ENCODE measurements around the gene KLHL29.
"Not testable (repeated sequence)": the region's sequence is repeated elsewhere in the genome, so short reads cannot be mapped to it uniquely, and the experiment has no call there.

The KLHL29 gene

DNA sequence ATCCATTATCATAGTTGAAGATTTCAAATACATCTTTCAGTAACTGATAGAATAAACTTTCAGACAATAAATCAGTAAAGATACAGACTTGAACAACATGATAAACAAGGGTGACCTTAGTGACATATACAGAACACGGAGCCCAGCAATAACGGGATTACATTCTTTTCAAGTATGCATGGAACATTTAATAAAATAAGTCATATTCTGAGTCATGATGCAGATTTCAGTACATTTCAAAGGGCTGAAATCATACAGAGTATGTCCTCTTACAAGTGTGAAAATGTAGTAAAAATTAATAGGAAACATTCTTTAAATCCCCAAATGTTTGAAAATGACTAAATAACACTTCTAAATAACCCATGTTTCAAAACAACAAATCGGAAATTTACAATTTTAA is 17.2 kb upstream of the KLHL29 start:
- in situ Hi-C loops (cut with MboI; ENCODE audit: low sequenced_read_pairs) = no loop called here

DNA sequence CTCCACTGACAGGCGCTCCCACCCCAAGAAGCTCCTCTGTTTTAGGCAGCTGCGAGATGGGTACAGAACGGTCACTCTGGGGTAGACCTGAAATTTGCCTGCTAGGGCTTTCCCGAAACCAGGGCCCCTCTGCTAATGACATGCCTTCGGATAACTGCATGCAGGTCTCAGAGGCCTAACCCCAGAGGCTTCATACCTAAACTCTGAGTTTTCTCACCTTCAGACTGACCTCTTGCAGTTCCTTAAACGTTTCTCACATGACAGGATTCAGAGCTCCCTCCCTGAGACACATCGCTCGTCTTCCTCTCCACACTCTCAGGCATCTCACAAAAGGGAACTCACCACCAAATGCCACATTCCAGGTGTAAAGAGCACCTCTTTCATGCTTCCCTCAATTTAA is 11.3 kb upstream of the KLHL29 start:
- in situ Hi-C loops (cut with MboI; ENCODE audit: low sequenced_read_pairs) = no loop called here

DNA sequence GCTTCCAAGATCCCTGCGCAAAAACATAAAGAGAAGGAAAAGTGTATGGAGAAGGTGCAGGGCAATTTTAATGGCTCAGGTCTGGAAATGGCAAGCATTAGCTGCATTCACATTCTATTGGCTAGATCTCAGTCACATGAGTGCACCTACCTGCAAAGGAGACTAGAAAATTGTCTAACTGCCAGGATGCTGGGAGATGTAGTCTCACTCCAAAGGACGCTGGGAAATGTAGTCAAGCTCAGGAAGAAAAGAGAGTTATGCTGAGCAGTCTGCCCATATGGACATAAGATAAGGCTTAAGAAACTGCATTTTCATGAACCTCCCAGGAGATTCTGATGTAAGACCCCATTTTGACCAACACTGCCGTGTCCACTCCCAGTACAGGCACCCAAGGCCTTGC is 9.5 kb upstream of the KLHL29 start:
- in situ Hi-C loops (cut with MboI; ENCODE audit: low sequenced_read_pairs) = no loop called here

DNA sequence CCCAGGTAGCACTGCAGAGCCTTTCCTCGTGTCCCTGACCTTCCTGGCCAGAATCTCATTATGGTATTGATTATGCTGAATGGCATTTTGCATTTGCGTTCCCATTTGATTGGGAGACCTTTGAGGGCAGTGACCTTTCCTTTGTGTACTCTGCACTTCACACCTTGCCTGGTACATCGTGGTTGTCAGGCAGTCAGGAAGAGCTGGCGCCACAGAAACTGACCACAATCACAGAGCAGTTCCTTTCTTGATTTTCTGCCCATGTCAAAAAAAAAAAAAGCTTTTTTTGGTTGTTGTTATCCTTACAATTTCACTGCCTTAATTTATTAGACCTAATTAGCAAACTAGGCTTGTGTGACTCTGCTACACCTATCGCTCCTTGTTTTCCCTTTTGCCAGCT is 8.9 kb upstream of the KLHL29 start:
- in situ Hi-C loops (cut with MboI; ENCODE audit: low sequenced_read_pairs) = no loop called here

DNA sequence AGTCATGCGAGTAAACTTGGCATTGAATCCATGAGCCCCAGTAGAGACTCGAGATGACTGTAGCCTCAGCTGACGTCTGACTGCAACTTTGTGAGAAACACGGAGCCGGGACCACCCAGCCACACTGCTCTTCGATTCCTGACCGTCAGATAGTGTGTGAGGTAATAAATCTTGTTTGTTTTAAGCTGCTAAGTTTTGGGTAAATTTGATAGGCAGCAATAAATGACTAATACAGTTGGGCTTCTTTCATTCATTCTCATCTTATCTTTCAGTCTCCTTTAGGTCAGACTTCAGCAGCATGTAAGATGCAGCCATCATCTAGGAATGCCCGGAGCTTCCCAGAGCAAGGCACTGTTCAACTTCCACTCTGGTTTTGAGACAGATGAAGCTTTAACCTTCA is 8.0 kb upstream of the KLHL29 start:
- in situ Hi-C loops (cut with MboI; ENCODE audit: low sequenced_read_pairs) = no loop called here

DNA sequence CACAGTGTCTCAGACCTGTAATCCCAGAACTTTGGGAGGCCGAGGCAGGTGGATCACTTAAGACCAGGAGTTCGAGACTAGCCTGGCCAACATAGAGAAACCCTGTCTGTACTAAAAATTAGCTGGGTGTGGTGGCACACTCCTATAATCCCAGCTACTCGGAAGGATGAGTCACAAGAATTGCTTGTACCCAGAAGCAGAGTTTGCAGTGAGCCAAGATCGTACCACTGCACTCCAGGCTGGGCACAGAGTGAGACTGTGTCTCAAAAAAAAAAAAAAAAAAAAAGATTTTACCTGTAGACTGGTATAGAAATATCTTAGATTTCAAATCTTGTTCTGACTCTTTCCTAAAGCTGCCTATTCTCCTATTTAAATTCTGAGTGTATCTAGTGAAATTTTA is 7.2 kb upstream of the KLHL29 start:
- in situ Hi-C loops (cut with MboI; ENCODE audit: low sequenced_read_pairs) = no loop called here

DNA sequence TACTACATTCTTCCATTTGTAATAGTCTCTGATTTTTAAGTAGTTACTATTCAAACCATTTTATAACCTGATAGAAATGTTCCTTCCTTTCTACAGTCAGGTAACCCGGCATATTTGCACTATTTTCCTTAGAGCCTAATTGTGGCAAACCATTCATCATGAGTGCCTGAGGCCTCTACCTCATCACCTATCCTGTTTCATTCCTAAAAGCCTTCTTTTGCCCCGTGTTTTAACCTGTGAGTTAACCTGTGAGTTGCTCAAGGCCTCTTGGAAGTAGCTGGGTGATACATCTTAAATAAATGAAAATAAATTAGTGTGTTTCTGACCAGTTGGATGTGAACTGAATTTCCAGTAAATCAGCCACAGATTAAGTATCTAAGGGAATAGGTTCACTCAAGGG is 6.5 kb upstream of the KLHL29 start:
- in situ Hi-C loops (cut with MboI; ENCODE audit: low sequenced_read_pairs) = no loop called here

DNA sequence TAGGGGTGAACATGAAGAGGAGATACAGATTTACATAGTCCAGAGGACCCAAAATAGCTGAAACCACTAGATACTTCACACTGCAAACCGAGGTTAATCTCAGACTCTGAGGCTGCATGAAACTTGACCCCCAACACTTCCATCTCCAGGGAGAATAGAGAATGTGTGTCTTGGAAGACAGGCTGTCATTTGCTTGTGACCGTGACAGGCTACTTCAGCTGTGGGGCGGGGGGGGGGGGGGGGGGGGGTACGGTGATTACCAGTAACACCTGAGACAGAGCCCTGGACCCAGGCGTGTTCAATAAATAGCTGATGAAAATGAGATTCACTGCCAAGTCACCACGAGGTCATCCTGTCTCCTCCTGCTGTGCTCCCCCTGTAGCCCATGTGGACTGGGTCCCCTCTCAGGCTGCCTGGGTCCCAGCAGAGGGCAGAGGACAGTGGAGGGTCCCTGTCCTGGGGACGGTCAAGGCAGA is 5.7 kb upstream of the KLHL29 start:
- in situ Hi-C loops (cut with MboI; ENCODE audit: low sequenced_read_pairs) = no loop called here

DNA sequence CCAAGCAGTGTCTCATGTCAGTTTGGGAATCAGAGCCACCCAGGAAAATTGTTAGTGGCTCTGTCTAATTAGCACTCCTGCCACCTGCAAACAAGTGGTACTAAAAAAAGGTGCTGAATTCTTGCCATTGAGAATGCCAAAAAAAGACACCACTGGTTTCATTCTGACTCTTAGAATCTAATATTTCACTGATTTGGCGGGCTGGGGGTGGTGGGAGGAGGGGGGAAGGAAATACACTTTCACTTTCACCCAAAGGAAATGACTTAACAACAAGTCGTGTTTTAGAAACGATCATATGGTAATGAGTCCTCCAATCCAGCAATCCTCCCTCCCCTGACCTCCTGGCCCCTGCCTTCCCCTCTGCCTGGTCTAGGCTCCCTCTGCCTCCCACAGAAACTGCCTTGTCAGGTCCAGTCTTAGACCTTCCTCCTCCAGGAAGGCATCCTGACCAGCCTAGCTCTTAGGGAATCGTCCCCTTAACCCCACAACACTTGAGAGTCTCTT is 4.4 kb upstream of the KLHL29 start:
- in situ Hi-C loops (cut with MboI; ENCODE audit: low sequenced_read_pairs) = no loop called here

DNA sequence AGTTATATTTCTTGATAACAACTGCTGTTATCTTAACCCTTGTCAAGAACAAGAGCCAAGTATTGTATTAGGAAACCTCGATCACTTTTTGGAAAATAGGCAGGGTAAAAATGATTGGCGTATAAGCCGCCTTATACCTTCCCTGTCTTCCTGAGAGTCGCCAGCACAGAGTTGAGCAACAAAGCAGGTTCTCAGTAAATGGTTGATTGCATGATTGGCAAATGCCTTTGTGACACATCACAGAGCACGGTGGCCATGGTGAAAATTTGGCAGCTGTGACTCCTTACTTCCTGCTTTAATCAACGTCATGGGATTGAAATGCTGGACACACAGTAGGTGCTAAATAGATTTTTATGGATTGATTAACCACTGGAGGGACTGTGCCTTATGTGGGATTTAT is 3.9 kb upstream of the KLHL29 start:
- in situ Hi-C loops (cut with MboI; ENCODE audit: low sequenced_read_pairs) = no loop called here

DNA sequence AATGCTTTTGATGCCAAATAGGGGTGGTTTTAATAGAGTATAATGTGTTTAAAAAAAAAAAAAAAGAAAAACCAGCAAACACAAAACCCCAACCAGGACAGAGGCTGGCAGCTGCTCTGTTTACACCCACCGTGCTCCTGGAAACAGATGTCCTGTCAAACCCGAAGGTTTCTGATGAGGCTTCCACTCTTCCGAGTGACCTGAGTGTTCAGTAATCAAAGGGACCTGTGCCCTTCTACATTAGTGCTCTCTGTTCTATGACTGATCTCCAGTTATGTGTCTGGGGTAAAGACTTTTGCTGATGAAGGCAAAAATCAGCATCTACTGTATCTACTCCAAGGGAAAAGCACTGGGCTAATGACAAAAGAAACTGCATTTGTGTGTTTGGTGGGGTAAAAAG is 3.5 kb upstream of the KLHL29 start:
- in situ Hi-C loops (cut with MboI; ENCODE audit: low sequenced_read_pairs) = no loop called here

DNA sequence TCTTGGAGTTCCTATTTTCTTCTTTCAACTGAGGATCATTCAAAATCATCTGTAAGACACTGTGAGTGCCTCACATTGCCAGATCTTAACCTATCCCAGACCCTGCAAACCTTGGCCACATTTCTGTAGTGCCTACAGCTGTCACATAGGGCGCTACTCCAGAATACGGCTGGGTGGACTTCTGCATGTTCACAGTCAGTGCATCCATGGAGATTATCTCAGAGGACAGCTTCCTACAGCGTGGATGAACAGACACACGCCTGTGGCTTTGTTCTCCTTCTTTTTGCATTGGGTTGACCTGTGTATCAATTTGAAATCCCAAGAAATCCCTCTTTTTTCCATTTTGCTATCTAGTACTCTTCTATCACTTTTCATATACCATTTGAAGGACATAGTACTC is 1.9 kb upstream of the KLHL29 start:
- in situ Hi-C loops (cut with MboI; ENCODE audit: low sequenced_read_pairs) = no loop called here

DNA sequence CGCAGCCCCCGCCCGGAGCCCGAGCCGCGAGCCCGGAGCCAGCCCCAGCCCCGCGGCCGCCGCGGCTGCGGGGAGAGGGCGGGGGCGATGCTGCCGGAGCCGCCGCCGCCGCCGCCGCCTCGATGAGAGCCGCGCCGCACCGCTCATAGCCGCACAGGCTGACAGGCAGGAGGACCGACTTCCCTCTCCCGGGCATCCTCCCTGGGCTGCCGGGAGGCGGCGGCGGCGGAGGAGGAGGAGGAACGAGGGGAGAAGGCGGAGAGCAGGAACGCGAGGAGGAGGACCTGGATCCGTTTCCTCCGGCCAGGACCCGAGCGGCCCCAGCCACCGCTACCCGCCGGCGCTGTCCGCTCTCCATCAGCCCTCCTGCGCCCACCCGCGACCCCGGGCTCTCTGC is 370 bp downstream of the KLHL29 start:
- in situ Hi-C loops (cut with MboI; ENCODE audit: low sequenced_read_pairs) = no loop called here

DNA sequence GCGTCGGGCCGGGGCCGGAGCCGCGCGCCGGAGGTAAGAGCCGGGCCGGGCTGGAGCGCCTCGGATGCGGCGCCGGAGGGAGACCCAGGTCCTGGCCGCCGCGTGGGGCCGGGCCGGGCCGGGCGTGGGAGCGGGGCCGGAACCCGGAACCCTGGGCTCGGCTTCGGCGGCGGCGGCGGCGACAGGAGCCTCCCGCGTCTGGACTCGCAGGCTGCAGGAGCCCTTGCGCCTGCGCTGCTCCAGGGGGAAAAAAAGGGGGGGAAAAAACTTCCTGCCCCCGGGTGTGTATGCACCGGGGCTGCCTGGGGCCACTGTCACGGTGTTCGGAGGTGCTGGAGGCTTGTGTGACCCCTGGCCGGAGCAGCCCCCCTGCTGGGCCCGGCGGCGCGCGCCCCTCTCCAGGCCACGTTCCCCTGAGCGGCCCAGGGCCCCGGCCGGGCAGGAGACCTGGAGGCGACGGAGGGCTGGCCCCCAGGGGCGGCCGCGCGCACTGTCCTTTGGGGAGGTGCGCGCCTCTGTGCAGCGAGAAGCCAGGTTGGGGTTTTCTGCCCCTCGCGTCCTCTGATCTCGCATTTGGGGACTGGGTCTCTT is 864 bp downstream of the KLHL29 start:
- in situ Hi-C loops (cut with MboI; ENCODE audit: low sequenced_read_pairs) = no loop called here

DNA sequence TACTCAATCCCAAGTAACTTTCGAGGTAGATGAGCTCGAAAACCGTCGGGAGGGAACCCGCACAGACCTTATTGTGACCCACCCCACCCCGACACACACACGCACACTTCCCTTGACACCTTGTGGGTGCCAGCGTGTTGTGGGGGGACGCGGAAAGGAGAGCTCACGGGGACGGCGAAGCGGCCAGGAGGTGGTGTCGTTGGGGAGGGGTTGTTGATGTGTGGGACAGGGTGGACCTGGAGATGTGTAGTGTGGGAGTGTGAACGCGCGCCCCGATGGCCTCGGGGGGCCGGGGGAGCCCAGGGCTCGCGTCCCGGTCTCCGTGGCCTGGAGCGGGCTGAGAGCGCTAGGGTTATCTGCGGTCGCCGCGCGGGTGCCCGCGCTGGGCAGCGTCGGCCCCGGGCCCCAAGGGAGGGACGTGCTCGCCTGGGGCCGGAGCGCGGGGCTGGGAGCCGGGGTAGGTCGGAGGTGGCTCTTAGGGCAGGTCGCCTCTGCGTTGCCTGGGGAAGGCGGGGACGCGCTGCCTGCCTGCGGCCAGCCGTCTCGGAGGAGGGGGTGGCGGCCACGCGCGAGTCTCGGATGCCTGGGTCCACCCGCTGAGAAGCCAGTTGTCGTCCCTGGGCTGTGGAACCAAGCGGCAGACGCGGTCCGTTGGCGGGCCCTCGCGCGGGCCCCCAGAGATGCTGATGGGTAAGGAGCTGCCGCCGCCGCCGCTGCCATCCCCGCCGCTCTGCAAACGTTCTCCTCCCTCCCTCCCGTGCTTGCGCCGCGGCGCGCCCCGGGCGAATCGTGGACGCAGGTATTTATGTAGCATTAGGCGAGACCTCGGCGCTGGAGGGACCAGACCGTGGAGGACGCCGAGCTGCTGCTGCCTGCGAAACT is 1.6 kb downstream of the KLHL29 start:
- in situ Hi-C loops (cut with MboI; ENCODE audit: low sequenced_read_pairs) = no loop called here

DNA sequence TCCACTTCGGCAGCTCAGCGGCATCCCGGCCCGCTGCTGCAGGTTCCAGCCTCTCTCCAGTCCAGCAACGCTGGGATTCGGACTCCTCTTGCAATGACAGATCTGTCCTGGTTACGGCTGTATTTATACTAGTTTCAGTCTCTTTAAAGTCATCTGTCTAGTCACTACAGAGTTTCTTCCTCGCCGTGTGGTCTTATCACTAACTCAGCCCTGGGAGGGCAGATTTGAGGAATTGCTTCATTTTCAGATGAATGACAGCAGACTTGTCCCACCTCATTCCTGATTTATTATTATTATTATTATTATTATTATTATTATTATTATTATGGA is 2.2 kb downstream of the KLHL29 start:
- in situ Hi-C loops (cut with MboI; ENCODE audit: low sequenced_read_pairs) = no loop called here

DNA sequence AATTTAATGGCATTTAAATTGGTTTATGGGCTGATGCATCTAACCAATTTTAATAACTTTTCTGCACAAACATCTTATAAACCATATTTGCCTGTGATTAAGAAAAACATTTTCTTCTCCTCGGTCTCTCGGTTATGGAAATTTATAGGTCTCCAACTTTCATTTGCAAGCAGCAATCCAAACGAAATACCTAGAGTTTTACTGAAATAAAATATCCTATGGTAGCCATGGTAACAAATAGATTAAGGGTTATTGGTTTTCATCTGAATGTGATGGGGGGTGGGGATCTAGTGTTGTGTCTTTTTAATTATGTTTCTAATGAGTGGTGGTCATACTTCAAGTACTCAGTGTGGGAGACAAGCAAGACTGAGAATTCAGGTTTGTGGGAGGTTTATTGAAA is 2.9 kb downstream of the KLHL29 start:
- in situ Hi-C loops (cut with MboI; ENCODE audit: low sequenced_read_pairs) = no loop called here

DNA sequence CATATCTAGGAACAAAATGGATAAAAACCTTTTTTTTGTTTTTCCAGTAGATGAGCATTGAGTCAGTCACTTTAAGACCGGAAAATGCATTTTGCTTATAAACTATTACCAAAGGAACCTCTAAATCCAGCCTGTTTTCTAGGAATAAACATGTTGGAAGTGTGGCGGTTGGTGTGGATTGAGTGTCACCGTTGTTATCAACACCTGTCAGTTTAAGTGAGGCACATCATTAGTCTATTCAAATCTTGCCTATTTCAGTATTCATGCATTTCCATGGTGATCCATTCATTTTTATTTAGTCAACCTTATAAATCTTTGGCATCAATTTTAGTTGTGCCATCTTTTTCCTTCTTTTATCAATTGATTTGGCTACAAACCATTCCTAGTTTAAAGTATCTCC is 3.3 kb downstream of the KLHL29 start:
- in situ Hi-C loops (cut with MboI; ENCODE audit: low sequenced_read_pairs) = no loop called here

DNA sequence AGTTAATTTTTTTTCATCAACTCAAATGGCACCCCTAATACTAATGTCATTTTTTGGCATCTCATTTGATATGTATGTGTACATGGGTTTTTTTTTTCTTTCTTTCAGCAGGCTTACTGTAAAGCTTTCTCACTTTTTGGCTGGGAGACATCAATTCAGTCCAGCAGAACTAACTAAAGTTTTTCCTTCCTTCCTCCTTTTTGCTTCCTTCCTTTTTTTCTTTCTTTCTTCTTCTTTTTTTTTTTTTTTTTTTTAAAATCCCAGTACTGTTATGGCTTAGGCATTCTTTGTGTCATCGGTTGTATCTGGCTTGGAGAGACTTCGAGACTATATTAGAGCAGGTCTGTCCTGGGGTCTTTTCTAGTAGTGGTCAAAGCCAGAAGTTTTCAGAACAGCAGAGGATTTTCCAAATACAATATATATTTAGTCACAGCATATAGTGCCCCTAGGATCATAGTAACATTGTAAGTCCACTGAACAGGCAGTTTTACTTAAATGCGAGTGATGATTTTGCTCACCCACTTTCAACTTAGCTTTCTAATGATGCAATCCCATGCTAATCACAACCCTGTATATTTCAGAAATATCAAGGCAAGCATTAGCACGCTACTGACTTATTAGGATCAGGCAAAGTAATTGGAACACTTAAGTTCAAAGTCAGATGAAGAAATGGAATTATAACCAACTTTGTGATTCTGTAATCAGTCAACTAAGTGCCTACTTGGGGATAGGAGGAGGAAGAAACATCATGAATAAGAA is 4.0 kb downstream of the KLHL29 start:
- in situ Hi-C loops (cut with MboI; ENCODE audit: low sequenced_read_pairs) = no loop called here

DNA sequence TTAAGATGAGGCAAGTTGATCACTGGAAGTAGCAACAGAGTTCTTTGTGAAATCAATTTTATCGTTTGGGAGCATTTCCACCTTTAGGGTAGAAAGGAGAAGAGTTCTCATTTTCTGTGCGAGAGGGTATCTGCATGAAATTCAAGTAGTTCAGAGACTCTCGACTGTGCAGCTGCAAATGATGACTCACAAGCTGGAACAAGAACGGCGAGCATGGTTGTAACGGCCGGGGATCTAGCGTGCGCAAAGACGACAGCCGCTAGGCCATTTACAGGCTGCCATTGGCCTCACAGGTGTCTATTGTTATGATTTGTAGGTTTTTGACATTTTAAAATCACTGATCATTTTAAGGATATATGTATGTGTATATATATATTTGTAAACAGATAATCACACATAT is 5.2 kb downstream of the KLHL29 start:
- in situ Hi-C loops (cut with MboI; ENCODE audit: low sequenced_read_pairs) = no loop called here

DNA sequence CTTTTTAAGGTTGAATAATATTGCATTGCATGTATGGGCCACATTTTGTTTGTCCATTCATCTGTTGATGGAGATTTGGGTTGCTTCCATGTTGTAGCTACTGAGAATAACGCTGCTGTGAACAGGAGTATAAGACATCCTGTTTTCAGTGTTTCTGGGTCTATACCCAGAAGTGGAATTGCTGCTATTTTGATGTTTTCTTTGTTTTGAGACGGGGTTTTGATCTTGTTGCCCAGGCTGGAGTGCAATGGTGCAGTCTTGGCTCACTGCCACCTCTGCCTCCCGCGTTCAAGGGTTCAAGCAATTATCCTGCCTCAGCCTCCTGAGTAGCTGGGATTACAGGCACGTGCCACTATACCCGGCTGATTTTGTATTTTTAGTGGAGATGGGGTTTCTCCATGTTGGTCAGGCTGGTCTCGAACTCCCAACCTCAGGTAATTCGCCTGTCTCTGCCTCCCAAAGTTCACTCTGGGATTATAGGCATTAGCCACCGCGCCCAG is 6.3 kb downstream of the KLHL29 start:
- in situ Hi-C loops (cut with MboI; ENCODE audit: low sequenced_read_pairs) = not testable (repeated sequence)

DNA sequence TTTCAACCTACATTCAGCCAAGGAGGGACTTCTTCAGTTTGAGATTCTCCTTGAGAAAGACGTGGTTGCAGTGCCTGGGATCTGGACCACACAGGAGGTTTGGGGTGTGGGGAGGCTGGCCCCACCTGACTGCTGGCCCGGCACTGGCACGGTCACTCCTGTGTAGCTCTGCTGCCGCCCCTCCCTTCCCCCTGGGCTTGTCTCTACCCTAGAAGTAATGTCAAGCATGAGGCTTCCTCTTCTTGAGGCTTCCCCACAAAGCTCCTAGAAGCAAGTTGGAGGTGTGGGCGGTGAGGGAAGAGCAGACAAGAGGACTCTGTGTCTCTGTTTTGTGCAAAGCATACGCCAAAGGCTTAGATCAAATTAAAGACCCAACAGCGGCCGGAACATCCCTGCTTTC is 8.7 kb downstream of the KLHL29 start:
- in situ Hi-C loops (cut with MboI; ENCODE audit: low sequenced_read_pairs) = no loop called here
